Osteocyte (in vitro differentiated cells): ENCODE measurements around the gene RNF114. TPM values are rescaled to one million over a fixed set of nuclear protein-coding genes. Genes with fewer than 3 reads are reported as not detected.
"Not testable (repeated sequence)": the region's sequence is repeated elsewhere in the genome, so short reads cannot be mapped to it uniquely, and the experiment has no call there.

Experiments used
- DNase-seq: peaks from one replicate; pipeline ENCODE4 v3.0.0; 2021; ENCODE audit warnings: mixed read lengths; ENCODE audit not compliant: unreplicated experiment; ENCODE audit errors: extremely low spot score
- H3K27ac Mint-ChIP-seq: one replicate; pipeline ENCODE4 v1.8.0; 2021; ENCODE audit warnings: mild to moderate bottlenecking, mixed read lengths; ENCODE audit not compliant: unreplicated experiment
- H3K27me3 Mint-ChIP-seq: one replicate; pipeline ENCODE4 v1.8.0; 2021; ENCODE audit warnings: mixed read lengths; ENCODE audit not compliant: unreplicated experiment
- H3K36me3 Mint-ChIP-seq: one replicate; pipeline ENCODE4 v1.8.0; 2021; ENCODE audit warnings: mixed read lengths; ENCODE audit not compliant: unreplicated experiment
- H3K4me1 Mint-ChIP-seq: one replicate; pipeline ENCODE4 v1.8.0; 2021; ENCODE audit warnings: mixed read lengths; ENCODE audit not compliant: unreplicated experiment
- H3K4me3 Mint-ChIP-seq: one replicate; pipeline ENCODE4 v1.8.0; 2021; ENCODE audit warnings: mild to moderate bottlenecking, moderate library complexity, mixed read lengths; ENCODE audit not compliant: unreplicated experiment
- H3K9me3 Mint-ChIP-seq: one replicate; pipeline ENCODE4 v1.8.0; 2021; ENCODE audit warnings: mixed read lengths; ENCODE audit not compliant: unreplicated experiment
- total RNA-seq: library from RNA; stranded (reverse); gene quantifications from 2 replicates; pipeline ENCODE4 v1.2.1, GENCODE V29; 2021
- TF ChIP-seq, protein P1 (sequence below): fragments of 200-600 bp; sonication (generic); IDR thresholded peaks from 2 replicates; pipeline ENCODE4 v1.5.0; 2021; ENCODE audit warnings: antibody characterized with exemption, mild to moderate bottlenecking, moderate library complexity

Gene RNF114
- total RNA-seq, 1 donor from 2014 or later = 64.9 TPM

DNA sequence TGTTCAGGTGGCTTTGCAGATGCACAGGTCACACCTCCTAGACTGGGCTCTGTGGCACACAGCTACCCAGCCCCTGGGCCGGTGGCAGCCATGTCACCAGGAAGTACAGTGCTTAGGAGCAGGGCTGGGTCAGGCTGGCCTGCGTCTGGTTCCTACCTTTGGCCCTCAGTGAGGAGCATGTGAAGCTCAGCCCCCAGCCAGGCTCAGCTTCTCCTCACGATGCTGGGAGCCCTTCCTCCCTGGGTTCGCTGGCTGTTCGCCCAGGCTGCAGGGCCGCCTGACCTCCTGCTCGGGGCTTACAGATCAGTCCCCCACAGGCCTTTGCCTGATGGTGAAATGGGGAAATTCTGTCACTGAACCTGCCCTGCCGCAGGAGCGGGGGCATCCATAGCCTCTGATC is 43.9 kb upstream of the RNF114 start:
- Mint-ChIP-seq H3K27ac (no peak overlapping the region), H3K27me3 (no peaks in the 10 kb centered on the region), H3K4me1 (peaks cover 46% of the 10 kb centered on the region), H3K9me3 (no peaks in the 10 kb centered on the region), H3K4me3 (no peak overlapping the region), H3K36me3 (no peaks in the 10 kb centered on the region)
- no peak for DNase-seq
- TF ChIP-seq, protein P1, sequence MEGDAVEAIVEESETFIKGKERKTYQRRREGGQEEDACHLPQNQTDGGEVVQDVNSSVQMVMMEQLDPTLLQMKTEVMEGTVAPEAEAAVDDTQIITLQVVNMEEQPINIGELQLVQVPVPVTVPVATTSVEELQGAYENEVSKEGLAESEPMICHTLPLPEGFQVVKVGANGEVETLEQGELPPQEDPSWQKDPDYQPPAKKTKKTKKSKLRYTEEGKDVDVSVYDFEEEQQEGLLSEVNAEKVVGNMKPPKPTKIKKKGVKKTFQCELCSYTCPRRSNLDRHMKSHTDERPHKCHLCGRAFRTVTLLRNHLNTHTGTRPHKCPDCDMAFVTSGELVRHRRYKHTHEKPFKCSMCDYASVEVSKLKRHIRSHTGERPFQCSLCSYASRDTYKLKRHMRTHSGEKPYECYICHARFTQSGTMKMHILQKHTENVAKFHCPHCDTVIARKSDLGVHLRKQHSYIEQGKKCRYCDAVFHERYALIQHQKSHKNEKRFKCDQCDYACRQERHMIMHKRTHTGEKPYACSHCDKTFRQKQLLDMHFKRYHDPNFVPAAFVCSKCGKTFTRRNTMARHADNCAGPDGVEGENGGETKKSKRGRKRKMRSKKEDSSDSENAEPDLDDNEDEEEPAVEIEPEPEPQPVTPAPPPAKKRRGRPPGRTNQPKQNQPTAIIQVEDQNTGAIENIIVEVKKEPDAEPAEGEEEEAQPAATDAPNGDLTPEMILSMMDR = no peak

DNA sequence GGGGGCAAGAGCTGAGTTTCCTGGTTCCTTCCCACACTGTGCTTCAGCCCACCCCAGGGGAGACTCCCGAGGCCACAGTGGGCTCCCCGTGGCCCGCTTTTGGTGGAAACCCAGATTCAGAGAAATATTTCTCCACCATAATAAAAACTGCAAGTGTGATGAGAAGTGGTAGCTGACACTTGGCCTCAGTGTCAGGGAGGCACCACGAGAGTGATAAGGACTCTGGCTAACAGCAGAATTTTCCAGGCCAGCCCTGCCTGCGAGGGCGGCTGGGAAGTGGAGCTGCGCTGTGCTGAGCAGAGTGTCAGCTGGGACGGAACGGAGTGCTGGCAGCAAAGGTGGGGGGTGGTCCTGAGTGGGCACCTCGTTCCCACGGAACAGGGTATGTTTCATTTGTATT is 43.4 kb upstream of the RNF114 start:
- H3K9me3 Mint-ChIP-seq = no peaks in the 10 kb centered on the region
- TF ChIP-seq, protein P1 = no peak
- H3K27ac Mint-ChIP-seq = no peak overlapping the region
- peaks cover 41% of the 10 kb centered on the region for H3K4me1 Mint-ChIP-seq
- peaks cover 2% of the 10 kb centered on the region for H3K36me3 Mint-ChIP-seq
- DNase-seq = no peak
- H3K4me3 Mint-ChIP-seq = no peak overlapping the region
- H3K27me3 Mint-ChIP-seq = no peaks in the 10 kb centered on the region

DNA sequence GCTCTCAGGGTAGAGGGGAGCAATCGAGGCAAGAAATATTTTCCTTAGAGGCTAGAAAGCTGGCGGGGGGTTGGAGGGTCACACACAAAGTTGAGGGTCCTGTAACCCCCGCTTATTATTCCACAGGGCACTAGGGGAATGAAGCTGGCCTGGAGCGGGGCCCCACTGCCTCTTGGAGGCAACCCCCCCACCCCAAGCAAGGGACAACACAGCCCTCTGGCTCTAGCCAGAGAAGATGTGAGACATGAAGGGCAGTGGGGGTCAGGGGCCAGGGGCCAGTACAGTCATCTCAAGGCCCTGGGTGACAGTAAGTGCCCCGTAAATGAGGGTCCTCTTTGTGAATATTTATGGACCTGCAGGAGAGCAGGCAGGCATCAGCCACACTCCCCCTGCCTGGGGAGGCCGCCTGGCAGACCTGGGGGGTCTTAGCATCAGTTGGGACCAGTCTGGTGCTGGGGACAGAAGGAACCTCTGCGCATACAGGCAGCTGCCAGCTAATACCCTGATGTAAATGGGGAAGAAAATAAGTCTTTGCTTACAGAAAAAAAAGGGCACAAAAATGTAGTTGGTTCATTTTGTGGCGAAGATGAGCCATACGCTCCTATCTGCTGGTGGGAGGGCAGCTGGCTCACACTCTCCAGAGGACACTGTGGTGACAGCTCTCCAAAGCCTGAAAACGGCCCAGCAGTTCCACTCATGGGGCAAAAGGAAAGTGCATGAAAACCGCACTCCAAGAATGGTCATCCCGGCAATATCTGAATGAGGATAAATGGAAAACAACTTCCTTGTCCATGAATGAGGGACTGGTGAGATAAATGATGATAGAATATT is 42.7 kb upstream of the RNF114 start:
- Mint-ChIP-seq H3K27me3 (no peaks in the 10 kb centered on the region), H3K4me3 (no peak overlapping the region), H3K4me1 (peaks cover 34% of the 10 kb centered on the region), H3K27ac (no peak overlapping the region), H3K36me3 (peaks cover 2% of the 10 kb centered on the region), H3K9me3 (no peaks in the 10 kb centered on the region)
- TF ChIP-seq, protein P1 = no peak
- no peak for DNase-seq

DNA sequence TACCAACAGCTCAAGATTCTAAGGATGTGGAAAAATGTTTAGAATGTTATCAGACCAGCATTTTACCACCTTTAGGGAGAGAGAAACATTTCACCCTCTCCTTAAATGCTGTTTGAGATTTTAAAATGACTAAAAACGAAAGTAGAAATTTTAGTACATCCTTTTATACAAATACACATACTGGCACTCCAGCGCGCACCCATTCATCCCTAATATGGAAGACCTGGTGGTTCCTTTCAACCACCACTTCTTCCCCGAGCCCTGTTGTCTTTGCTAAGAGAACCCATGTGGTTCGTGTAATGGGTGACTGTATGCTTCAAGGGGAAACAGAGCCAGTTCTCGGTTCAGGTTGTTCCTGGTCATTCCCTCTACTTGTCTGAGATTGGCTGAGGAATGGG is 42.1 kb upstream of the RNF114 start:
- Mint-ChIP-seq H3K27ac (no peak overlapping the region), H3K27me3 (no peaks in the 10 kb centered on the region)

DNA sequence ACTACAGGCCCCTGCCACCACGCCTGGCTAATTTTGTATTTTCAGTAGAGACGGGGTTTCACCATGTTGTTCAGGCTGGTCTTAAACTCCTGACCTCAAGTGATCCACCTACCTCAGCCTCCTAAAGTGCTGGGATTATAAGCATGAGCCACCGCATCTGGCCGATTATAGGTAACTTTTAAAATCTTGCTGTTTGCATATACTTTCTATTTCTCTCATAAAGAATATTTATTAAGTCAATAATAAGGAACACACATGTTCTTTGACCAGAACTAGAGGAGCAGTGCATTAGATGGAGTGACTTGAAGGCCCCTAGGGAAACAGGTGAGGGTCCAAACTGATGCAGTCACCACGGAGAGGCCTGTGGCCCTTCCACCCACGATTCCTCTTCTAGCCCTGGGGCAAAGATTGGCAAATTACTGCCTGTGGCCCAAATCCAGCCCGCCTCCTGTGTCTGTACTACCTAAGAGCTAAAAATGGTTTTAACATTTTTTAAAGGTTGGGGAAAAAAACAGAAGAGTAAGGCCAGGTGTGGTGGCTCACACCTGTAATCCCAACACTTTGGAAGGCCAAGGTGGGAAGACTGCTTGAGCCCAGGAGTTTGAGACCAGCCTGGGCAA is 40.6 kb upstream of the RNF114 start:
- not testable (repeated sequence) for H3K27ac Mint-ChIP-seq, H3K36me3 Mint-ChIP-seq, H3K4me3 Mint-ChIP-seq, DNase-seq, H3K27me3 Mint-ChIP-seq, H3K9me3 Mint-ChIP-seq
- H3K4me1 Mint-ChIP-seq = peaks cover 26% of the 10 kb centered on the region

More for the DNA sequence above, 42.1 kb upstream of the RNF114 start:
- Mint-ChIP-seq H3K9me3 (no peaks in the 10 kb centered on the region), H3K4me3 (no peak overlapping the region), H3K36me3 (peaks cover 2% of the 10 kb centered on the region), H3K4me1 (peaks cover 28% of the 10 kb centered on the region)
- TF ChIP-seq, protein P1 = no peak
- DNase-seq = no peak
